Upper lobe of right lung (tissue), 1 donor: ENCODE data around the gene SCAND1. TPM values are rescaled to one million over a fixed set of nuclear protein-coding genes. Genes with fewer than 3 reads are reported as not detected.

Experiments
- ATAC-seq: fragments of 200-7000 bp; cut with Tn5 transposase; one replicate; pipeline ENCODE4 v1.9.1; 2020; ENCODE audit warnings: mild to moderate bottlenecking, moderate library complexity
- DNase-seq: peaks from one replicate; pipeline ENCODE4 v3.0.0-alpha.2; 2020
- H3K27ac ChIP-seq: fragments of 200-600 bp; one replicate; pipeline ENCODE4 v1.8.0; 2022
- H3K27me3 ChIP-seq: fragments of 200-600 bp; one replicate; pipeline ENCODE4 v1.8.0; 2022; ENCODE audit warnings: mild to moderate bottlenecking
- H3K36me3 ChIP-seq: fragments of 200-600 bp; one replicate; pipeline ENCODE4 v1.8.0; 2022
- H3K4me1 ChIP-seq: fragments of 200-600 bp; one replicate; pipeline ENCODE4 v1.8.0; 2022
- H3K4me3 ChIP-seq: fragments of 200-600 bp; one replicate; pipeline ENCODE4 v1.8.0; 2022; ENCODE audit warnings: mild to moderate bottlenecking
- H3K9me3 ChIP-seq: fragments of 200-600 bp; one replicate; pipeline ENCODE4 v1.8.0; 2022
- intact Hi-C: fragments of 100-400 bp; cut with DNase I; formaldehyde crosslinking; loops from one replicate; pipeline ENCODE4 v1.11.0; 2022
- total RNA-seq: library from RNA; stranded (reverse); fragmentation: NEBNext Ultra II Directional; extraction: Animal tissue kit (Norgen Biotek cat#: 25700); gene quantifications from one replicate; pipeline ENCODE4 v1.2.1, GENCODE V29; 2021
- TF ChIP-seq, protein P1 (sequence below): fragments of 200-600 bp; IDR thresholded peaks from one replicate; pipeline ENCODE4 v1.8.0; 2022; ENCODE audit warnings: antibody characterized with exemption
- donor health status: DM: no; HTN: yes; CAD: no; lungs with severe emphysema.

Gene SCAND1
- total RNA-seq, 1 donor from 2014 or later = 56.2 TPM

DNA sequence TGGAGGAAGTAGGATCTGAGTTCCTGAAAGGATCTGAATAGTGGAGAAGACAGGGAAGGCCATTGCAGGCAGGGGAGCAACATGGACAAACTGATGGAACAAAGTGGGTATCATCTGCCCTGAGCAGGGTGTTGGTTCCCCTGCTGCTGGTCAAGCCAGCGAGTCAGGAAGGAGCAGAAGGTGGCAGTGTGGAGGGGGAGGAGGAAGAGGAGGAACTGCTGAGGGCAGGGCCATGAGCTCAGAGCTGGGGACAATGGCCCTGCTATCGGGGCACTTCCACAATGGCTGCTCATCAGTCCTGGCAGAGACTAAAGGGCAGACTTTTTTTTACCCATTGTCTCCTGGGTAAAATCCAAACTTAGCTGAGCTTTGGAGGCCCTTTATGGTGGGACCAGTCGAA is 27.7 kb upstream of the SCAND1 start:
- Histone ChIP-seq H3K4me1 (no peaks in the 10 kb centered on the region), H3K27me3 (no peaks in the 10 kb centered on the region), H3K36me3 (no peaks in the 10 kb centered on the region), H3K27ac (no peak overlapping the region), H3K9me3 (no peaks in the 10 kb centered on the region), H3K4me3 (no peak overlapping the region)
- peak; percentile 41 for ATAC-seq
- intact Hi-C loops = no loop called here
- no peak for DNase-seq
- TF ChIP-seq, protein P1, sequence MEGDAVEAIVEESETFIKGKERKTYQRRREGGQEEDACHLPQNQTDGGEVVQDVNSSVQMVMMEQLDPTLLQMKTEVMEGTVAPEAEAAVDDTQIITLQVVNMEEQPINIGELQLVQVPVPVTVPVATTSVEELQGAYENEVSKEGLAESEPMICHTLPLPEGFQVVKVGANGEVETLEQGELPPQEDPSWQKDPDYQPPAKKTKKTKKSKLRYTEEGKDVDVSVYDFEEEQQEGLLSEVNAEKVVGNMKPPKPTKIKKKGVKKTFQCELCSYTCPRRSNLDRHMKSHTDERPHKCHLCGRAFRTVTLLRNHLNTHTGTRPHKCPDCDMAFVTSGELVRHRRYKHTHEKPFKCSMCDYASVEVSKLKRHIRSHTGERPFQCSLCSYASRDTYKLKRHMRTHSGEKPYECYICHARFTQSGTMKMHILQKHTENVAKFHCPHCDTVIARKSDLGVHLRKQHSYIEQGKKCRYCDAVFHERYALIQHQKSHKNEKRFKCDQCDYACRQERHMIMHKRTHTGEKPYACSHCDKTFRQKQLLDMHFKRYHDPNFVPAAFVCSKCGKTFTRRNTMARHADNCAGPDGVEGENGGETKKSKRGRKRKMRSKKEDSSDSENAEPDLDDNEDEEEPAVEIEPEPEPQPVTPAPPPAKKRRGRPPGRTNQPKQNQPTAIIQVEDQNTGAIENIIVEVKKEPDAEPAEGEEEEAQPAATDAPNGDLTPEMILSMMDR = no peak

DNA sequence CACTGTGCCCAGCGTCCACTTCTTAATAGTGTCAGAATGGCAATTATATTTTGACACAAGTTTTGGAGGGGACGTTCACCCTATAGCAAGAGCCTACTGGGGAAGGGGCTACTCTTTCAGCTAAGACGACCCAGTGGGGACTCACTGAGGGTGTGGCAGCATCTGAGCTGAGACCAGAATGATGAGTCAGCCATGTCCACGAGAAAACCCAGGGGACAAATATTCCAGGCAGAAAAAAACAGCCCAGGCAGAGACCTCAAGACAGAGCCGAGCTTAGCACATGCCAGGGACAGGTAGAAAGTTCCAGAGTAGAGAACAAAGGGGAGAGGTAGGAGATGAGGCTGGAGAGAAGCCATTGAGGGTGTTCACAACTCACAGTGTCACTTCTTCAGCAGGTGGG is 25.2 kb upstream of the SCAND1 start:
- no peaks in the 10 kb centered on the region for H3K9me3 ChIP-seq
- intact Hi-C loops = no loop called here
- DNase-seq (no peak), ATAC-seq (no peak)
- H3K4me3 ChIP-seq = no peak overlapping the region
- TF ChIP-seq, protein P1 = no peak
- H3K27ac ChIP-seq = no peak overlapping the region
- no peaks in the 10 kb centered on the region for H3K27me3 ChIP-seq
- no peaks in the 10 kb centered on the region for H3K4me1 ChIP-seq
- no peaks in the 10 kb centered on the region for H3K36me3 ChIP-seq

DNA sequence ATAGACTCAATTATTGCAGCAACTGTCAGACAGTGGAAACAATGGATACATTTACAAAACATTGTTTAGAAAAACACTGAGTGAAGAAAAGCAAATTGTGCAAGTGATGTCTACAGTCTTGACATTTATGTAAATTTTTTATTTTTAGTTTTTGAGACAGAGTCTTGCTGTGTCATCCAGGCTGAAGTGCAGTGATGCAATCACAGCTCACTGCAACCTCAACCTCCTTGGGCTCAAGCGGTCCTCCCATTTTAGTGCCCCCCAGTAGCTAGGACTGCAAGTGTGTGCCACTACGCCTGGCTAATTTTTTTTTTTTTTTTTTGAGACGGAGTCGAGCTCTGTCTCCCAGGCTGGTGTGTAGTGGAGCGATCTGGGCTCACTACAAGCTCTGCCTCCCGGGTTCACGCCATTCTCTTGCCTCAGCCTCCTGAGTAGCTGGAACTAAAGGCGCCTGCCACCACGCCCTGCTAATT is 23.8 kb upstream of the SCAND1 start:
- peak; percentile 35 for ATAC-seq
- peak overlapping the region; percentile 11 for H3K27ac ChIP-seq
- no peaks in the 10 kb centered on the region for H3K9me3 ChIP-seq
- H3K4me1 ChIP-seq = no peaks in the 10 kb centered on the region
- no peak for DNase-seq
- H3K4me3 ChIP-seq = no peak overlapping the region
- intact Hi-C loops = no loop called here
- H3K36me3 ChIP-seq = no peaks in the 10 kb centered on the region
- H3K27me3 ChIP-seq = no peaks in the 10 kb centered on the region
- TF ChIP-seq, protein P1 = no peak

DNA sequence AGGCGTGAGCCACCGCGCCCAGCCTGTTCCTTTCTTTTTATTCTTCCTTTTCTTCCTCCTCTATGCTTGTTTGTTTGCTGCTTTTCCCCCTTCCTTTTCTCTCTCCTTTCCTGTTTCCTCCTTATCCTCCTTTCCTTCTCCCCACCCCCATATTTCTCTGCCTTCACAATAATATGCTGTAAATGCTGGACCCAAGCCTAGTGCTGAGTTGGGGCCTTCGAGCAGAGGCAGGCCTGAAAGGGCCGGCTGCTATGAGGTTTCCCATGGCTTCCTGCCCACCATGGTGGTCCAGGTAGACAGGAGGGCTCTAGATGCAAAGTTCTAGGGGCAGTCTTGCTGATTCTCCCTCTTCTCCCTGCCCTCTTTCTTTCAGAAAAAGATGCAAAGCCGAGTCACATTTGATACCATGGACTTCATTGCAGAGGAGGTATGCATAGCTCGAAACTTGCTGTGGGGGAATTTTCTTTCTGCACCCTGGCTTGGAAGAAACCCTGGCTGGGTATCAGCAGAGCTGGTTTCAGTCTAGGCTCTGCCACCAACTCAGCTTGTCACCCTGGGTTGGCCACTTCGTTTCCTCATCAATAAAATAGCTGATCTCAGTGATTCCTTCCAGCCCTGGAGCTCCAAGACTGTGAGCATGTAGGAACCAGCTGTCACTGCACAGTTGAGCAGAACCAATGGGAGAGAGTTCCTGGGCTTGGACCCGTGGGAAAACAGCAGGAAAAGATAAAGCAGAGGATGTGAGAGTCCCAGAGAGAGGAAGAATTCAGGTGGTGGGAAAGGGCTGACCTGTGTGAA is 21.5 kb upstream of the SCAND1 start:
- Histone ChIP-seq H3K4me1 (no peaks in the 10 kb centered on the region), H3K4me3 (no peak overlapping the region), H3K9me3 (no peaks in the 10 kb centered on the region), H3K36me3 (no peaks in the 10 kb centered on the region), H3K27me3 (no peaks in the 10 kb centered on the region), H3K27ac (no peak overlapping the region)
- TF ChIP-seq, protein P1 = no peak
- intact Hi-C loops = no loop called here
- ATAC-seq = peak; percentile 22
- DNase-seq = no peak

DNA sequence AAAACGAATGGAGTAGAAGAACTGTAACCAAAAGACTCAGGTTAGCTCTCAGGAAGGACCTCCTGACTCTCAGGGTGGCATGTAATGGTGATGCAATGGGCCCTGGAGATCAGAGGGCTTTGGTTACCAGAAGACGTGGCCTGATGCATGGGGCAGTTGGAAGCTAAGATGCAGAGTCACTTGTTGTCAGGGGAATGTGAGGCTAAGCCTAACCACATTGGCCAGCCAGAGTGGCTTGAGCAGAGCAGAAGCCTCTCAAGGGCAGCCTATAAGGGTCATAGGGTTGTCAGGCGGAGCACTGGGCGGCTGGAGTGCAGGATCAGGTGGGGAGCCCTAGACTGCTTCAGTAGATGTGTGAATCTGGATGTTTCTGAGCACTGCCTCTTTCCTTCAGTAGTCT is 20.0 kb upstream of the SCAND1 start:
- Histone ChIP-seq H3K4me3 (no peak overlapping the region), H3K9me3 (no peaks in the 10 kb centered on the region), H3K36me3 (no peaks in the 10 kb centered on the region), H3K27ac (no peak overlapping the region), H3K4me1 (no peaks in the 10 kb centered on the region), H3K27me3 (no peaks in the 10 kb centered on the region)
- intact Hi-C loops = no loop called here
- TF ChIP-seq, protein P1 = no peak
- no peak for DNase-seq
- no peak for ATAC-seq
